Keratinocyte (primary cell): ENCODE results near the gene DTD1. TPM values are rescaled to one million over a fixed set of nuclear protein-coding genes. Genes with fewer than 3 reads are reported as not detected.

Source experiments
- DNase-seq: peaks from one replicate; pipeline ENCODE4 v3.0.0-alpha.2; 2011; ENCODE audit warnings: low read depth, missing footprints, low spot score
- FAIRE-seq: peaks from 2 replicates; lab custom pipeline; 2011; peaks lifted over from hg19 to GRCh38; lab: Jason Lieb, UNC
- H2AFZ ChIP-seq: 2 replicates; pipeline ENCODE4 v1.6.0; 2012; ENCODE audit warnings: low read length, control low read depth, inconsistent platforms; ENCODE audit not compliant: control insufficient read depth
- H3K27ac ChIP-seq: 2 replicates; pipeline ENCODE4 v1.5.1; 2011; ENCODE audit warnings: low read length; ENCODE audit not compliant: control insufficient read depth, insufficient read depth
- H3K27me3 ChIP-seq: 3 replicates; pipeline ENCODE4 v1.6.0; 2011; ENCODE audit warnings: low read length; ENCODE audit not compliant: control insufficient read depth, insufficient read depth; ENCODE audit errors: extremely low read depth
- H3K36me3 ChIP-seq, 2 experiments: 2 replicates in 1 of 2; 3 replicates in 1 of 2; pipeline ENCODE4 v1.5.1; 2011; ENCODE audit warnings: low read length in 2 of 2, mild to moderate bottlenecking in 1 of 2; ENCODE audit not compliant: control insufficient read depth in 2 of 2, insufficient read depth in 2 of 2; ENCODE audit errors: extremely low read depth in 1 of 2
- H3K4me1 ChIP-seq: 3 replicates; pipeline ENCODE4 v1.5.1; 2011; ENCODE audit warnings: low read length; ENCODE audit not compliant: control insufficient read depth, insufficient read depth; ENCODE audit errors: extremely low read depth
- H3K4me2 ChIP-seq: 3 replicates; pipeline ENCODE4 v1.6.0; 2011; ENCODE audit warnings: low read depth, low read length; ENCODE audit not compliant: control insufficient read depth, insufficient read depth; ENCODE audit errors: extremely low read depth
- H3K4me3 ChIP-seq, 3 experiments: fragments of 200-600 bp in 1 of 3; sonication (generic) in 1 of 3; 2 replicates in 2 of 3; 3 replicates in 1 of 3; pipeline ENCODE4 v1.5.1; 2011 to 2016; ENCODE audit warnings: low read length in 3 of 3, mild to moderate bottlenecking in 3 of 3, control low read depth in 2 of 3, inconsistent platforms in 1 of 3, low read depth in 1 of 3, mixed read lengths in 1 of 3, mixed run types in 1 of 3, moderate library complexity in 1 of 3; ENCODE audit not compliant: control insufficient read depth in 2 of 3, insufficient read depth in 2 of 3; ENCODE audit errors: extremely low read depth in 1 of 3
- H3K79me2 ChIP-seq: 2 replicates; pipeline ENCODE4 v1.6.0; 2012; ENCODE audit warnings: low read length; ENCODE audit not compliant: control insufficient read depth, insufficient read depth
- H3K9ac ChIP-seq: 3 replicates; pipeline ENCODE4 v1.6.0; 2011; ENCODE audit warnings: low read length; ENCODE audit not compliant: control insufficient read depth, insufficient read depth; ENCODE audit errors: extremely low read depth
- H3K9me1 ChIP-seq: 3 replicates; pipeline ENCODE4 v1.6.0; 2011; ENCODE audit warnings: low read length; ENCODE audit not compliant: control insufficient read depth, insufficient read depth; ENCODE audit errors: extremely low read depth
- H3K9me3 ChIP-seq: 2 replicates; pipeline ENCODE4 v1.5.1; 2012; ENCODE audit warnings: low read depth, low read length; ENCODE audit not compliant: control insufficient read depth
- H4K20me1 ChIP-seq: 3 replicates; pipeline ENCODE4 v1.6.0; 2011; ENCODE audit warnings: low read length; ENCODE audit not compliant: control insufficient read depth, insufficient read depth; ENCODE audit errors: extremely low read depth
- EZH2 ChIP-seq: IDR thresholded peaks from one replicate; pipeline ENCODE4 v1.6.1; 2012; ENCODE audit warnings: inconsistent platforms, mild to moderate bottlenecking, low read length, moderate library complexity
- dilution Hi-C: fragments of 300-500 bp; cut with MboI; formaldehyde crosslinking; loops from one replicate; pipeline ENCODE4 v1.7.0; 2020; ENCODE audit warnings: low sequenced_read_pairs; ENCODE audit not compliant: extremely low pct_ligation_motif_present
- polyA plus RNA-seq, 5 experiments: library from polyadenylated mRNA; depleted of rRNA in 3 of 5; stranded (reverse) in 3 of 5; stranded (forward) in 1 of 5; unstranded in 1 of 5; fragments of >200 nt; gene quantifications; 1 replicate in 1 of 5; 2 replicates in 3 of 5; 3 replicates in 1 of 5; pipeline versions ENCODE4 v1.2.1 to v1.2.3, GENCODE V29; 2011 to 2012; ENCODE audit warnings: missing spikeins in 2 of 5, low read depth in 1 of 5, low replicate concordance in 1 of 5
- TF ChIP-seq, protein P1 (sequence below), 3 experiments: IDR thresholded peaks in 1 of 3; conservative IDR thresholded peaks in 1 of 3; optimal IDR thresholded peaks in 1 of 3; 2 replicates in 2 of 3; 3 replicates in 1 of 3; pipeline versions ENCODE3 to v1.5.1; 2011; ENCODE audit warnings: low read length in 3 of 3, mild to moderate bottlenecking in 3 of 3, moderate library complexity in 2 of 3, control low read depth in 1 of 3, inconsistent platforms in 1 of 3; ENCODE audit not compliant: insufficient read depth in 2 of 3; ENCODE audit errors: extremely low read depth in 1 of 3

DTD1 gene
- polyA plus RNA-seq, 1 donor (not counting 4 experiments of a cell fraction or from before 2014, with no cell fraction given) = 68.3 TPM

DNA sequence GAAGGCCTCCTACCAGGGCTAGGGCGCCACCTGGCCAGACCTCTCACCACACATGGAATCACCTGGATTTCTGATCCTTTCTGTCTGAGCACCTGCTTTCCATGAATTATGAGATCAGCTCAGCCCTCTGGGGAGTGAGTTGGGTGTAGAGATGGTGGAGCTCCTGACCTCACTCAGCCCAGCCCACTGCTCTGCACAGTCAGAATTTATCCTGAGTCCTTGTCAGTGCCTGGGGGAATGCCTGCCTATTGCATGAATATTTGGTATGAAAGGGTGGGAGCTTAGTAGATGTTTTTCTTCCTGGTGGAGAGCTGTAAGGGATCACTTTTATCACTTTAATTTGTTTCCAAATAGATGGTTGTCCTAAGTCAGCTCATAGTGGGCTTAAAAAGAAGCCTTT is 47.5 kb downstream of the DTD1 start:
- no peaks in the 10 kb centered on the region for H3K79me2 ChIP-seq
- H3K4me3 ChIP-seq = no peak overlapping the region
- H3K9me3 ChIP-seq = no peaks in the 10 kb centered on the region
- H3K9me1 ChIP-seq = no peaks in the 10 kb centered on the region
- no peak overlapping the region for H2AFZ ChIP-seq
- H3K4me2 ChIP-seq = no peak overlapping the region
- TF ChIP-seq EZH2 = no peak
- TF ChIP-seq, protein P1, sequence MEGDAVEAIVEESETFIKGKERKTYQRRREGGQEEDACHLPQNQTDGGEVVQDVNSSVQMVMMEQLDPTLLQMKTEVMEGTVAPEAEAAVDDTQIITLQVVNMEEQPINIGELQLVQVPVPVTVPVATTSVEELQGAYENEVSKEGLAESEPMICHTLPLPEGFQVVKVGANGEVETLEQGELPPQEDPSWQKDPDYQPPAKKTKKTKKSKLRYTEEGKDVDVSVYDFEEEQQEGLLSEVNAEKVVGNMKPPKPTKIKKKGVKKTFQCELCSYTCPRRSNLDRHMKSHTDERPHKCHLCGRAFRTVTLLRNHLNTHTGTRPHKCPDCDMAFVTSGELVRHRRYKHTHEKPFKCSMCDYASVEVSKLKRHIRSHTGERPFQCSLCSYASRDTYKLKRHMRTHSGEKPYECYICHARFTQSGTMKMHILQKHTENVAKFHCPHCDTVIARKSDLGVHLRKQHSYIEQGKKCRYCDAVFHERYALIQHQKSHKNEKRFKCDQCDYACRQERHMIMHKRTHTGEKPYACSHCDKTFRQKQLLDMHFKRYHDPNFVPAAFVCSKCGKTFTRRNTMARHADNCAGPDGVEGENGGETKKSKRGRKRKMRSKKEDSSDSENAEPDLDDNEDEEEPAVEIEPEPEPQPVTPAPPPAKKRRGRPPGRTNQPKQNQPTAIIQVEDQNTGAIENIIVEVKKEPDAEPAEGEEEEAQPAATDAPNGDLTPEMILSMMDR (optimal IDR thresholded peaks at IDR 0.05 in 1 of 3, IDR thresholded peaks at IDR 0.05 in 1 of 3, conservative IDR thresholded peaks at IDR 0.05 in 1 of 3; ENCODE audit: extremely low read depth in 1 of 3, insufficient read depth in 2 of 3, low read length in 3 of 3) = no peak
- dilution Hi-C loops = no loop called here
- H4K20me1 ChIP-seq = no peaks in the 10 kb centered on the region
- H3K36me3 ChIP-seq = no peaks in the 10 kb centered on the region
- no peaks in the 10 kb centered on the region for H3K27me3 ChIP-seq
- no peak for DNase-seq
- H3K27ac ChIP-seq = no peak overlapping the region
- no peaks in the 10 kb centered on the region for H3K4me1 ChIP-seq
- no peak for FAIRE-seq
- H3K9ac ChIP-seq = no peak overlapping the region

DNA sequence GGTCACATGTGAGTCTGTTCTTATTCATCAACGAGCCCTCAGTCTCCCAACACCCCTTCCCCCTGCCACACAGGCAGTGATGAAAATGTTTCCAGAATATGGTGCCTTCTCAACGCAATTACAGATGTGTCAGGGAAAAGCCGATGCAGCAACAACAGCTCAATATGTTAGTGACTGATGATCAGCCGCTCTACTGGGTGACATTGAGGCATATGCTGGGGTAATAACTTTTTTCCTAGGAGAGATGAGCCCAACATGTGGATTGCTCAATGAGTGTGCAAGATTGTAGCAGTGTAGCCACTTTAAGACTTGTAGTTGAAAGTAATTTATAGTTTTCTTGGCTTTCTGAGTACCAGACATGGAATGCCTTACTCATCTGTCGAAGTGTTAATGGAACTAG is 49.4 kb downstream of the DTD1 start:
- no peaks in the 10 kb centered on the region for H3K36me3 ChIP-seq
- H2AFZ ChIP-seq = no peak overlapping the region
- TF ChIP-seq, protein P1 (optimal IDR thresholded peaks at IDR 0.05 in 1 of 3, IDR thresholded peaks at IDR 0.05 in 1 of 3, conservative IDR thresholded peaks at IDR 0.05 in 1 of 3; ENCODE audit: extremely low read depth in 1 of 3, insufficient read depth in 2 of 3, low read length in 3 of 3) = no peak
- no peak for TF ChIP-seq EZH2
- H3K4me3 ChIP-seq = no peak overlapping the region
- no peak overlapping the region for H3K4me2 ChIP-seq
- H3K9me1 ChIP-seq = no peaks in the 10 kb centered on the region
- dilution Hi-C loops = no loop called here
- H3K27me3 ChIP-seq = no peaks in the 10 kb centered on the region
- no peaks in the 10 kb centered on the region for H3K79me2 ChIP-seq
- no peaks in the 10 kb centered on the region for H3K9me3 ChIP-seq
- no peak for FAIRE-seq
- H3K9ac ChIP-seq = no peak overlapping the region
- DNase-seq = no peak
- H3K4me1 ChIP-seq = no peaks in the 10 kb centered on the region
- no peaks in the 10 kb centered on the region for H4K20me1 ChIP-seq
- H3K27ac ChIP-seq = no peak overlapping the region
